A549 (cell line): ENCODE data around the gene VPS37B. TPM values are rescaled to one million over a fixed set of nuclear protein-coding genes. Genes with fewer than 3 reads are reported as not detected.

Experiments used
- ATAC-seq, 2 experiments: fragments of 200-7000 bp in 1 of 2; fragments of >200 bp in 1 of 2; cut with Nextera tagmentation in 1 of 2; cut with Tn5 transposase in 1 of 2; 3 replicates each; pipeline versions ENCODE4 v1.8.0 to v1.9.1; 2018 to 2020; ENCODE audit warnings: mild to moderate bottlenecking in 1 of 2, moderate library complexity in 1 of 2
- CTCF ChIA-PET: fragments of 300-600 bp; sonication (Branson Sonifier 250); formaldehyde crosslinking; extraction: SDS; loops from one replicate; lab custom pipeline; 2021; ENCODE audit warnings: antibody characterized with exemption, inconsistent platforms; lab: Yijun Ruan, JAX
- POLR2A ChIA-PET: fragments of 350-600 bp; formaldehyde crosslinking; extraction: SDS; loops from one replicate; lab custom pipeline; 2021; ENCODE audit warnings: antibody characterized with exemption, inconsistent platforms; lab: Yijun Ruan, JAX
- DNase-seq, 2 experiments: peaks; one replicate each; pipeline versions ENCODE4 v3.0.0 to v3.0.0-alpha.2; 2011 to 2016; ENCODE audit warnings: low read depth in 1 of 2, low spot score in 1 of 2
- FAIRE-seq: peaks from 2 replicates; lab custom pipeline; 2011; peaks lifted over from hg19 to GRCh38; lab: Jason Lieb, UNC
- H3K27ac ChIP-seq, 2 experiments: fragments of >200 bp; sonication (Bioruptor Twin); formaldehyde crosslinking; 3 replicates each; pipeline ENCODE4 v1.5.1; 2016 to 2017
- H3K4me1 ChIP-seq: fragments of >200 bp; sonication (Bioruptor Twin); formaldehyde crosslinking; 3 replicates; pipeline ENCODE4 v1.6.1; 2016
- H3K4me2 ChIP-seq: fragments of >200 bp; sonication (Bioruptor Twin); formaldehyde crosslinking; 3 replicates; pipeline ENCODE4 v1.6.1; 2016
- H3K4me3 ChIP-seq: fragments of >200 bp; sonication (Bioruptor Twin); formaldehyde crosslinking; 3 replicates; pipeline ENCODE4 v1.5.1; 2016
- H3K9me3 ChIP-seq: fragments of >200 bp; sonication (Bioruptor Twin); formaldehyde crosslinking; 3 replicates; pipeline ENCODE4 v1.6.1; 2016
- BHLHE40 ChIP-seq: IDR thresholded peaks from 2 replicates; pipeline ENCODE4 v1.6.1; 2012; ENCODE audit warnings: low read depth, low read length, inconsistent platforms
- CBX8 ChIP-seq: fragments of 200-600 bp; sonication (generic); IDR thresholded peaks from 2 replicates; pipeline ENCODE4 v1.6.1; 2016
- CEBPB ChIP-seq, 2 experiments: fragments of >200 bp in 1 of 2; sonication (Bioruptor Twin) in 1 of 2; formaldehyde crosslinking in 1 of 2; IDR thresholded peaks; 2 replicates each; pipeline ENCODE4 v1.6.1; 2012 to 2016
- ELK1 ChIP-seq: fragments of 150-350 bp; IDR thresholded peaks from 2 replicates; pipeline ENCODE4 v1.6.1; 2014; ENCODE audit warnings: low read depth, mild to moderate bottlenecking, low read length
- HOXB13 ChIP-seq: fragments of 250-450 bp; sonication (Bioruptor Pico); IDR thresholded peaks from 2 replicates; pipeline ENCODE4 v1.5.0; 2020; ENCODE audit warnings: low read depth, mild to moderate bottlenecking, moderate library complexity
- JUNB ChIP-seq: fragments of >200 bp; sonication (Bioruptor Twin); formaldehyde crosslinking; IDR thresholded peaks from 2 replicates; pipeline ENCODE4 v1.6.1; 2016
- NPAS2 ChIP-seq: fragments of 250-450 bp; sonication (Bioruptor Pico); IDR thresholded peaks from 2 replicates; pipeline ENCODE4 v1.8.0; 2022; ENCODE audit warnings: mild to moderate bottlenecking, moderate library complexity, borderline replicate concordance
- PHF8 ChIP-seq: fragments of 200-600 bp; sonication (generic); IDR thresholded peaks from 2 replicates; pipeline ENCODE4 v1.6.1; 2016; ENCODE audit warnings: low read depth, mild to moderate bottlenecking, antibody characterized with exemption, moderate library complexity, borderline replicate concordance
- REST ChIP-seq: fragments of 200-600 bp; sonication (generic); IDR thresholded peaks from 2 replicates; pipeline ENCODE4 v1.6.1; 2016; ENCODE audit warnings: antibody characterized with exemption, mild to moderate bottlenecking, moderate library complexity
- SMC3 ChIP-seq: fragments of >200 bp; sonication (Bioruptor Twin); formaldehyde crosslinking; IDR thresholded peaks from 3 replicates; pipeline ENCODE4 v1.6.1; 2018; ENCODE audit warnings: inconsistent platforms
- ZC3H11A ChIP-seq: fragments of 450-650 bp; IDR thresholded peaks from 2 replicates; pipeline ENCODE4 v1.6.1; 2014; ENCODE audit warnings: antibody characterized with exemption, mild to moderate bottlenecking
- ZSCAN20 ChIP-seq: fragments of 250-450 bp; sonication (Bioruptor Pico); IDR thresholded peaks from 2 replicates; pipeline ENCODE4 v1.8.0; 2022; ENCODE audit warnings: mild to moderate bottlenecking, moderate library complexity
- WGBS: methylation state at CpG from one replicate; pipeline ENCODE4 v1.1.6; 2017; ENCODE audit errors: missing lambda C conversion rate; 5-methylcytosine and 5-hydroxymethylcytosine counted together
- polyA plus RNA-seq, 4 experiments: library from polyadenylated mRNA; depleted of rRNA in 3 of 4; stranded (reverse); fragments of >200 nt; fragmentation: RNase III in 1 of 4; extraction: RNeasy Plus Mini Kit Qiagen cat#74134 plus additional on column Dnase treatment in 1 of 4; gene quantifications; 2 replicates in 3 of 4; 3 replicates in 1 of 4; pipeline ENCODE4 v1.2.3, GENCODE V29; 2011 to 2017
- TF ChIP-seq, protein P1 (sequence below): fragments of 250-450 bp; sonication (Bioruptor Pico); IDR thresholded peaks from 2 replicates; pipeline ENCODE4 v1.5.0; 2021; ENCODE audit warnings: mild to moderate bottlenecking, moderate library complexity, borderline replicate concordance
- TF ChIP-seq, protein P2 (sequence below): IDR thresholded peaks from 2 replicates; pipeline ENCODE4 v1.6.1; 2012; ENCODE audit warnings: low read depth, borderline replicate concordance

Gene VPS37B
- polyA plus RNA-seq, 2 of the 4 experiments (the other 2 are of a cell fraction) = 17.0 to 18.6 TPM

DNA sequence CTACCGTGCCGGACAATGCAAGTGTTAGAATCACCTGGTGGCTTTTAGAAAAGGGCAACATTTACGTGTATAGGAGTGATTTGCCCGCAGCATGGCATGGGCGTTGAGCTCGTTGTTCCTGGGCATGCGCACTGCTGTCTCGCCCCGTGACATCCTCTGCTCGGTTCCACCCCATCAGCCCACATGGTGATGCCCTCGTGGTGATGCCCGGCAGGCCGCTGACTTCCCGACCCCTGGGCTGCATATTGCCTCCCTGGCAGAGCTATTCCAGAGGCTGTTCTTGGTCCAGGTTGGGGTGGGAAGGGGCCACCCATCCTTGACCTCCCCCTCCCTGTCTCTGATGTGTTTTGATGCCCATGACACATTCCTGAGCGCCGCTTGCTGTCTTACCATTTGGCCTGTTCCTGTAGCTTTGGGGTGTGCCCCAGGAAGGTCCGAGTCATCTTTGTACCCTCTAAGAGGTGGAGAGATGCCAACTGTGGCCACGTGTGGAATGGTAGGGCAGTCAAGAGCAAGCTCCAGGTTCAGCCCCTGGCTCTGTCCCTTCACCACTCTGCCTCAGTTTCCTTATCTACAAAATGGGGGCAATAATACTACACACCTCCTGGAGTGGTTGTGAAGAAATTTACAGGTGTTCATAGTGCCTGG is 55.9 kb downstream of the VPS37B start:
- DNase-seq (no peak), FAIRE-seq (no peak), ATAC-seq (no peak)
- ChIA-PET POLR2A (no interaction called here), CTCF (interaction anchor here (0.8 to 1.4 kb wide), 5 partner anchors 10 to 40 kb away, joined by 3 to 7 read pairs (median 3); no protein-coding TSS in a partner anchor)
- no peak overlapping the region for H3K4me2 ChIP-seq
- 0 out of 6 replicates have a peak overlapping the region, but pooled peaks of 1 of the 2 experiments have one; percentile 60 for H3K27ac ChIP-seq
- H3K4me3 ChIP-seq = no peak overlapping the region
- TF ChIP-seq, protein P1, sequence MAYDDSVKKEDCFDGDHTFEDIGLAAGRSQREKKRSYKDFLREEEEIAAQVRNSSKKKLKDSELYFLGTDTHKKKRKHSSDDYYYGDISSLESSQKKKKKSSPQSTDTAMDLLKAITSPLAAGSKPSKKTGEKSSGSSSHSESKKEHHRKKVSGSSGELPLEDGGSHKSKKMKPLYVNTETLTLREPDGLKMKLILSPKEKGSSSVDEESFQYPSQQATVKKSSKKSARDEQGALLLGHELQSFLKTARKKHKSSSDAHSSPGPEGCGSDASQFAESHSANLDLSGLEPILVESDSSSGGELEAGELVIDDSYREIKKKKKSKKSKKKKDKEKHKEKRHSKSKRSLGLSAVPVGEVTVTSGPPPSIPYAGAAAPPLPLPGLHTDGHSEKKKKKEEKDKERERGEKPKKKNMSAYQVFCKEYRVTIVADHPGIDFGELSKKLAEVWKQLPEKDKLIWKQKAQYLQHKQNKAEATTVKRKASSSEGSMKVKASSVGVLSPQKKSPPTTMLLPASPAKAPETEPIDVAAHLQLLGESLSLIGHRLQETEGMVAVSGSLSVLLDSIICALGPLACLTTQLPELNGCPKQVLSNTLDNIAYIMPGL (CRISPR knock-in tag) = no peak
- no peaks in the 10 kb centered on the region for H3K9me3 ChIP-seq
- WGBS = 88% methylated on average over 18 of the region's 18 CpGs
- H3K4me1 ChIP-seq = peaks cover 39% of the 10 kb centered on the region

DNA sequence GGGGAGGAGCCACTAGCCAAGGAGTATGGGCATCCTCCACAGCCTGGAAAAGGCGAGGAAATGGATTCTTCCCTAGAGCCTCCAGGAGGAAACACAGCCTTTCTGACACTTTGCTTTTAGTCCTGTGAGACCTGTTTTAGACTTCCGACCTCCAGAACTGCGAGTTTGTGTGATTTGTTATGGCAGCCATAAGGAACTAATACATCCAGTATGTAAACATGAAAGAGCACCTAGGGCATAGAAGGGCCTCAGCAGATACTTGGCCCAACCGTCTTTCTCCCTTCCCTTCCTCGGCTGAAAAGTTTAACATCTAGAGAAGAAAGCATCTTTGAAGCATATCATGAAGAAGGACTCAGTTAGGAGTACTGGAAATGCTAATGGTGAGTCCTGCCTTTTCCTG is 57.1 kb downstream of the VPS37B start:
- no peak for FAIRE-seq
- peaks cover 39% of the 10 kb centered on the region for H3K4me1 ChIP-seq
- no peak for ATAC-seq
- ChIA-PET CTCF (interaction anchor here (1.5 kb wide), 1 partner anchor 45 kb away, joined by 6 read pairs; no protein-coding TSS in a partner anchor), POLR2A (no interaction called here)
- H3K9me3 ChIP-seq = no peaks in the 10 kb centered on the region
- TF ChIP-seq JUNB (no peak), ZSCAN20 (CRISPR knock-in tag) (no peak), ELK1 (no peak), SMC3 (no peak), CBX8 (no peak), ZC3H11A (no peak), BHLHE40 (no peak), CEBPB (IDR thresholded peaks at IDR 0.05) (no peak), REST (no peak), PHF8 (no peak), NPAS2 (CRISPR knock-in tag) (no peak), HOXB13 (CRISPR knock-in tag) (no peak)
- TF ChIP-seq, protein P1 (CRISPR knock-in tag) = no peak
- TF ChIP-seq, protein P2, sequence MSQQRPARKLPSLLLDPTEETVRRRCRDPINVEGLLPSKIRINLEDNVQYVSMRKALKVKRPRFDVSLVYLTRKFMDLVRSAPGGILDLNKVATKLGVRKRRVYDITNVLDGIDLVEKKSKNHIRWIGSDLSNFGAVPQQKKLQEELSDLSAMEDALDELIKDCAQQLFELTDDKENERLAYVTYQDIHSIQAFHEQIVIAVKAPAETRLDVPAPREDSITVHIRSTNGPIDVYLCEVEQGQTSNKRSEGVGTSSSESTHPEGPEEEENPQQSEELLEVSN = no peak
- TF ChIP-seq, all 56 proteins: peak for 0
- Histone ChIP-seq H3K4me3 (no peak overlapping the region), H3K4me2 (no peak overlapping the region), H3K27ac (no peak overlapping the region)
- WGBS = 94% methylated on average over 5 of the region's 5 CpGs
- no peak for DNase-seq
